ENCODE results near the gene ADAM19. TPM values are rescaled to one million over a fixed set of nuclear protein-coding genes. Genes with fewer than 3 reads are reported as not detected.

Gene ADAM19
- total RNA-seq, 1 donor from 2014 or later = 41.2 TPM

DNA sequence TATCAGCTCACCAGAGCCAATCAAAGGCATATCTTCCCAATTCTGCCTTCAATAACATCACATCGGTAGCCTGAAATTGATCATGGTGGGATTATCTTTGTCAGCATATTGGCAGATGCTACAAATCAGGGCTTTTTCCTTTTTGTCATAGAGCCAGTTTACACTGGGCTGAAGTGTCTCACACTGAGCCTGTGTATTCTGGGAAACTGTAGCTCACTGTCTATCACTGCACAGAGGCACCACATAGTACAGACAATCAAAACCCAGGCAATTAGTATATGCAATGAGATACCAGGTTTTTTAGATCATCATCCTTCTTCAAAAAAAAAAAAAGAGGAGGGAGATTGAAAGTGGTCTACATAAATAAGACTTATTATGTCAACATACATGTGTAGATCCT, 46.6 kb downstream of the ADAM19 start:
- DNase-seq = no peak
- Mint-ChIP-seq H3K27me3 (ENCODE audit: unreplicated experiment) (no peaks in the 10 kb centered on the region), H3K36me3 (ENCODE audit: unreplicated experiment) (peaks cover 4% of the 10 kb centered on the region), H3K27ac (ENCODE audit: unreplicated experiment) (no peak overlapping the region), H3K9me3 (ENCODE audit: unreplicated experiment) (peaks cover 2% of the 10 kb centered on the region), H3K4me1 (ENCODE audit: low read depth, unreplicated experiment) (peaks cover 7% of the 10 kb centered on the region), H3K4me3 (ENCODE audit: unreplicated experiment) (no peak overlapping the region)
- TF ChIP-seq, protein P1, sequence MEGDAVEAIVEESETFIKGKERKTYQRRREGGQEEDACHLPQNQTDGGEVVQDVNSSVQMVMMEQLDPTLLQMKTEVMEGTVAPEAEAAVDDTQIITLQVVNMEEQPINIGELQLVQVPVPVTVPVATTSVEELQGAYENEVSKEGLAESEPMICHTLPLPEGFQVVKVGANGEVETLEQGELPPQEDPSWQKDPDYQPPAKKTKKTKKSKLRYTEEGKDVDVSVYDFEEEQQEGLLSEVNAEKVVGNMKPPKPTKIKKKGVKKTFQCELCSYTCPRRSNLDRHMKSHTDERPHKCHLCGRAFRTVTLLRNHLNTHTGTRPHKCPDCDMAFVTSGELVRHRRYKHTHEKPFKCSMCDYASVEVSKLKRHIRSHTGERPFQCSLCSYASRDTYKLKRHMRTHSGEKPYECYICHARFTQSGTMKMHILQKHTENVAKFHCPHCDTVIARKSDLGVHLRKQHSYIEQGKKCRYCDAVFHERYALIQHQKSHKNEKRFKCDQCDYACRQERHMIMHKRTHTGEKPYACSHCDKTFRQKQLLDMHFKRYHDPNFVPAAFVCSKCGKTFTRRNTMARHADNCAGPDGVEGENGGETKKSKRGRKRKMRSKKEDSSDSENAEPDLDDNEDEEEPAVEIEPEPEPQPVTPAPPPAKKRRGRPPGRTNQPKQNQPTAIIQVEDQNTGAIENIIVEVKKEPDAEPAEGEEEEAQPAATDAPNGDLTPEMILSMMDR (IDR thresholded peaks at IDR 0.05; ENCODE audit: partially characterized antibody, unreplicated experiment) = no peak

DNA sequence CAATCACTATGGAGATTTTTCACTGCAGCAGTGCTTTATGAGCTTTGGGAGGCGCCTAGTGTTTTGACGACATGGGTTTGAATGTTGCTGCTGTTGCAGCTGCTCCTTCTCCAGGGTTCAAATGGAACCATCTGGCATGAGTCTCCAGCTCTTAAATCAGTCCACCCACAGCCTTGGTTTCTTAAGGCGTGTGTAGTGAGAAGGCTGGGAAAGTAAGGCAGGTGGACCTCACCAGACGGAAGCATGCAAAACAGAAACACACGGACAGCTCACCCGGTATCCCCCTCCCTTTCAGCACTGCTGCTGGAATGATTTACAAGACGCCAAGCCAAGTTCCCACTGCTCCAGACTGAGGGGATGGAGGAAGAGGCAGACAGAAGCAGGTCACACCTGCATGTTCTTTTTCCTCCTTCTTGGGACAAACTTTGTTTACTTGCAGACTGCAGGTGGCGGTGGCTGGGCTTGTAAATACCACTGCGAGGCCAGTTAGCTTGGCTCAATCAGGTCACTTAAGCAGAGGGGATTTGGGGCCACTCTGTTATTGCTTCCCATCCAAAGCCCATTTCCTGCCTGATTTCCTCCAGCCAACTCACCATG, 47.4 kb downstream of the ADAM19 start:
- Mint-ChIP-seq H3K4me3 (ENCODE audit: unreplicated experiment) (no peak overlapping the region), H3K27ac (ENCODE audit: unreplicated experiment) (peak overlapping the region; percentile 45), H3K36me3 (ENCODE audit: unreplicated experiment) (peaks cover 4% of the 10 kb centered on the region), H3K4me1 (ENCODE audit: low read depth, unreplicated experiment) (peaks cover 7% of the 10 kb centered on the region), H3K9me3 (ENCODE audit: unreplicated experiment) (peaks cover 2% of the 10 kb centered on the region), H3K27me3 (ENCODE audit: unreplicated experiment) (no peaks in the 10 kb centered on the region)
- TF ChIP-seq, protein P1 (IDR thresholded peaks at IDR 0.05; ENCODE audit: partially characterized antibody, unreplicated experiment) = no peak
- no peak for DNase-seq

DNA sequence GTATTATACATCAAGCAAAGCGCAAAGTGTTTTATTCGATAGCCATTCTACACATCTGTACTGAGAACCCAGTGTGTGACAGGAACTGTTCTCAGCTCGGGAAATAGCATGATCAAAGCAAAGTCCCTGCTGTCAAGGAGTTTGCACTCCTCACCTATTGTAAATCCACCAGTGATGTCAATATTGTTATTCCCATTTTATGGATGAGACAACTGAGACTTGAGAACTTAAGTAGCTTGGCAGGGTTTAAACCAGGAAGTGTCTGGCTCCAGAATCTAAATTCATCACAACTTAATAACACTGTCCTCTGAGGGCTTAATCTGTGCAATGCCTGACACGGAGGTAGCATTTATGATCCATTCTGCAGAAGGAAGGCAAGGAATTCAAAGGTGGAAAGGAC, 50.7 kb downstream of the ADAM19 start:
- Mint-ChIP-seq H3K4me3 (ENCODE audit: unreplicated experiment) (no peak overlapping the region), H3K4me1 (ENCODE audit: low read depth, unreplicated experiment) (peaks cover 7% of the 10 kb centered on the region), H3K36me3 (ENCODE audit: unreplicated experiment) (no peaks in the 10 kb centered on the region), H3K27ac (ENCODE audit: unreplicated experiment) (no peak overlapping the region), H3K27me3 (ENCODE audit: unreplicated experiment) (no peaks in the 10 kb centered on the region), H3K9me3 (ENCODE audit: unreplicated experiment) (peaks cover 5% of the 10 kb centered on the region)
- no peak for DNase-seq
- TF ChIP-seq, protein P1 (IDR thresholded peaks at IDR 0.05; ENCODE audit: partially characterized antibody, unreplicated experiment) = no peak

DNA sequence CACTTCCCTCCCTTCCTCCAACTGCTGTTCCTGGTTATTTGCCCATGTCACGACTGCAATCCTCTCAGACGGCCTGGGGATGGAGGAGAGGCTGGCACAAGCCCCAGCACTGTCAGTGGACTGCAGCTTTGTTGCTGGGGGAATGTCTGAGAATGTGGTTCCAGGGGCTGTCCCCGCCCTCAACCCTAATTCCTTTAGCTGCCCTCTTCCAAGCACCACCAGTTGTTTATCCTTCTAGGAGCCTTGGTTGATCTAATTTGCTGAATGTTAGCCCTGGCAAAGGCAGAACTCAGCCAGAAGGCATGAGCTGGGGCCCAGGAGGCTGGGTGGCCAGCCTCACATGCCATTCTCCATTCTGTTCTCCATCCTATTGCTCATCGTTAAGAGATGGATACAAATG, 51.6 kb downstream of the ADAM19 start:
- Mint-ChIP-seq H3K4me3 (ENCODE audit: unreplicated experiment) (no peak overlapping the region), H3K27ac (ENCODE audit: unreplicated experiment) (no peak overlapping the region), H3K9me3 (ENCODE audit: unreplicated experiment) (peaks cover 5% of the 10 kb centered on the region), H3K27me3 (ENCODE audit: unreplicated experiment) (no peaks in the 10 kb centered on the region), H3K36me3 (ENCODE audit: unreplicated experiment) (no peaks in the 10 kb centered on the region), H3K4me1 (ENCODE audit: low read depth, unreplicated experiment) (peaks cover 7% of the 10 kb centered on the region)
- no peak for DNase-seq
- TF ChIP-seq, protein P1 (IDR thresholded peaks at IDR 0.05; ENCODE audit: partially characterized antibody, unreplicated experiment) = no peak

DNA sequence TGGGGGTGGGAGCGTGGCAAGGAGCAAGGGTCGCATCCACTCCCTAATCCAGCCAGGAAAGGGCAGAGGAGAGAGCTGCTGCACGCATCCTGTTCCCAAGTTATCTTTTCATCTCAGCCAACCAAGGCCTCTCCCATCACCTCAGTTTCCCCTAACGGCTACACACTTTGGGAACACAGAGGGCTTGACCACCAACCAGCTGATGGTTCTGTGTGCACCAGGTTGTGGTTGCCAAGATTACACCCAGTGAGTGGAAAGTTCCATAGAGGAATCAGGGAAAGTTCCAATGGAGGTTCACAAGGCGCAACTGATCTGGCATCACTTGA, 53.9 kb downstream of the ADAM19 start:
- no peak for DNase-seq
- Mint-ChIP-seq H3K27me3 (ENCODE audit: unreplicated experiment) (peaks cover 2% of the 10 kb centered on the region), H3K4me1 (ENCODE audit: low read depth, unreplicated experiment) (no peaks in the 10 kb centered on the region), H3K36me3 (ENCODE audit: unreplicated experiment) (no peaks in the 10 kb centered on the region), H3K27ac (ENCODE audit: unreplicated experiment) (no peak overlapping the region), H3K9me3 (ENCODE audit: unreplicated experiment) (peaks cover 3% of the 10 kb centered on the region), H3K4me3 (ENCODE audit: unreplicated experiment) (no peak overlapping the region)
- TF ChIP-seq, protein P1 (IDR thresholded peaks at IDR 0.05; ENCODE audit: partially characterized antibody, unreplicated experiment) = no peak

Data from glutamatergic neuron (in vitro differentiated cells).